CD4-positive, alpha-beta T cell treated with Interleukin-12 subunit alpha and Interleukin-12 subunit beta, for 1 hour (primary cell): ENCODE data around the gene SCN11A.
"Not testable (repeated sequence)": the region's sequence is repeated elsewhere in the genome, so short reads cannot be mapped to it uniquely, and the experiment has no call there.

Experiments used
- DNase-seq: peaks from one replicate; pipeline ENCODE4 v3.0.0-alpha.2; 2020

SCN11A gene

GRCh38 chr3:39064646-39065045, 12.9 kb upstream of the SCN11A start:
- no peak for DNase-seq

- no peak for DNase-seq
Observed at GRCh38 chr3:39063143-39063542, 11.4 kb upstream of the SCN11A start.

GRCh38 chr3:39062180-39062579, 10.4 kb upstream of the SCN11A start:
- no peak for DNase-seq

- DNase-seq = not testable (repeated sequence)
Observed at GRCh38 chr3:39061228-39061627, 9.5 kb upstream of the SCN11A start.

GRCh38 chr3:39056151-39056550, 4.4 kb upstream of the SCN11A start:
- DNase-seq = no peak

- DNase-seq = no peak
Observed at GRCh38 chr3:39053696-39054095, 2.0 kb upstream of the SCN11A start.

- DNase-seq = no peak
Observed at GRCh38 chr3:39052583-39052982, 839 bp upstream of the SCN11A start.

GRCh38 chr3:39050029-39050428, 1.7 kb downstream of the SCN11A start:
- DNase-seq = peak; percentile 2

- DNase-seq = no peak
Observed at GRCh38 chr3:39038165-39038564, 13.6 kb downstream of the SCN11A start.

- DNase-seq = no peak
Observed at GRCh38 chr3:39029556-39029955, 22.2 kb downstream of the SCN11A start.

- no peak for DNase-seq
Observed at GRCh38 chr3:39028546-39028945, 23.2 kb downstream of the SCN11A start.

- DNase-seq = no peak
Observed at GRCh38 chr3:39025222-39025970, 26.3 kb downstream of the SCN11A start.

GRCh38 chr3:39024497-39024896, 27.2 kb downstream of the SCN11A start:
- no peak for DNase-seq

GRCh38 chr3:39022286-39022630, 29.5 kb downstream of the SCN11A start:
- DNase-seq = no peak

GRCh38 chr3:39021465-39022285, 30.1 kb downstream of the SCN11A start:
- DNase-seq = no peak

GRCh38 chr3:39021029-39021428, 30.7 kb downstream of the SCN11A start:
- no peak for DNase-seq

- no peak for DNase-seq
Observed at GRCh38 chr3:39019299-39019698, 32.4 kb downstream of the SCN11A start.

- DNase-seq = no peak
Observed at GRCh38 chr3:39015418-39015817, 36.3 kb downstream of the SCN11A start.

GRCh38 chr3:39013921-39014509, 37.7 kb downstream of the SCN11A start:
- no peak for DNase-seq

- no peak for DNase-seq
Observed at GRCh38 chr3:39013289-39013688, 38.5 kb downstream of the SCN11A start.

GRCh38 chr3:39011191-39011736, 40.5 kb downstream of the SCN11A start:
- no peak for DNase-seq

- no peak for DNase-seq
Observed at GRCh38 chr3:39005295-39005694, 46.4 kb downstream of the SCN11A start.
